HepG2 (cell line): ENCODE measurements around the gene TAS1R1. TPM values are rescaled to one million over a fixed set of nuclear protein-coding genes. Genes with fewer than 3 reads are reported as not detected.

Experiments used
- DMAP1 ChIP-seq: IDR thresholded peaks from 2 replicates; pipeline ENCODE4 v1.6.1; 2016
- FOXO1 ChIP-seq: sonication (generic); formaldehyde crosslinking; IDR thresholded peaks from 2 replicates; pipeline ENCODE4 v1.4.0; 2020; ENCODE audit warnings: missing genetic modification reagents
- KDM5B ChIP-seq: sonication (generic); formaldehyde crosslinking; IDR thresholded peaks from 2 replicates; pipeline ENCODE4 v1.4.0; 2020; ENCODE audit warnings: missing genetic modification reagents, mild to moderate bottlenecking, borderline replicate concordance
- KMT2B ChIP-seq: IDR thresholded peaks from 2 replicates; pipeline ENCODE4 v1.6.1; 2016; ENCODE audit warnings: missing genetic modification reagents, missing compliant biosample characterization
- MEF2D ChIP-seq: sonication (generic); formaldehyde crosslinking; IDR thresholded peaks from 2 replicates; pipeline ENCODE4 v1.5.1; 2020; ENCODE audit warnings: mild to moderate bottlenecking, missing genetic modification reagents
- PHF8 ChIP-seq: sonication (generic); formaldehyde crosslinking; IDR thresholded peaks from 2 replicates; pipeline ENCODE4 v1.5.0; 2020; ENCODE audit warnings: missing genetic modification reagents
- POLR2A ChIP-seq, 2 experiments: IDR thresholded peaks; 2 replicates each; pipeline ENCODE4 v1.6.1; 2011; ENCODE audit warnings: low read depth in 2 of 2, low read length in 2 of 2, mild to moderate bottlenecking in 1 of 2, moderate library complexity in 1 of 2; ENCODE audit not compliant: insufficient read depth in 1 of 2
- RBM22 ChIP-seq: fragments of 200-400 bp; formaldehyde crosslinking; optimal IDR thresholded peaks from 2 replicates; pipeline ENCODE3; 2017; ENCODE audit warnings: mild to moderate bottlenecking, low read length, moderate library complexity
- RORA ChIP-seq: sonication (generic); formaldehyde crosslinking; IDR thresholded peaks from 2 replicates; pipeline ENCODE4 v1.5.0; 2020; ENCODE audit warnings: mild to moderate bottlenecking, missing genetic modification reagents, moderate library complexity
- SRF ChIP-seq: IDR thresholded peaks from 2 replicates; pipeline ENCODE4 v1.6.1; 2011; ENCODE audit warnings: mild to moderate bottlenecking, low read depth, low read length, moderate library complexity
- ZFP90 ChIP-seq: sonication (generic); formaldehyde crosslinking; IDR thresholded peaks from 2 replicates; pipeline ENCODE4 v1.8.0; 2022; ENCODE audit warnings: missing genetic modification reagents, mild to moderate bottlenecking, inconsistent platforms, borderline replicate concordance
- ZNF329 ChIP-seq: sonication (generic); formaldehyde crosslinking; IDR thresholded peaks from 2 replicates; pipeline ENCODE4 v1.9.0; 2021; ENCODE audit warnings: low read depth, mild to moderate bottlenecking, missing genetic modification reagents
- ZNF333 ChIP-seq: sonication (generic); formaldehyde crosslinking; IDR thresholded peaks from 2 replicates; pipeline ENCODE4 v1.4.0; 2020; ENCODE audit warnings: mild to moderate bottlenecking, missing genetic modification reagents, borderline replicate concordance
- polyA plus RNA-seq, 8 experiments: library from polyadenylated mRNA; depleted of rRNA in 3 of 8; stranded (reverse) in 7 of 8; unstranded in 1 of 8; fragments of >200 nt; fragmentation: Illumina TruSeq in 4 of 8; extraction: Trizol in 4 of 8; gene quantifications; 2 replicates each; pipeline versions ENCODE4 v1.2.1 to v1.2.3, GENCODE V29; 2011 to 2016; ENCODE audit warnings: low read depth in 4 of 8, missing spikeins in 1 of 8, mixed read lengths in 1 of 8; ENCODE audit not compliant: insufficient read depth in 1 of 8
- total RNA-seq, 5 experiments: library from RNA; depleted of rRNA; stranded (reverse); fragments of >200 nt; fragmentation: Illumina TruSeq; extraction: Trizol; gene quantifications; 2 replicates each; pipeline ENCODE4 v1.2.3, GENCODE V29; 2016; ENCODE audit warnings: low read depth in 1 of 5
- TF ChIP-seq, protein P1 (sequence below): IDR thresholded peaks from 2 replicates; pipeline ENCODE4 v1.6.1; 2016; ENCODE audit warnings: missing genetic modification reagents, missing compliant biosample characterization
- TF ChIP-seq, protein P2 (sequence below): sonication (generic); formaldehyde crosslinking; IDR thresholded peaks from 2 replicates; pipeline ENCODE4 v1.4.0; 2020; ENCODE audit warnings: missing genetic modification reagents
- TF ChIP-seq, protein P3 (sequence below): sonication (generic); formaldehyde crosslinking; IDR thresholded peaks from 2 replicates; pipeline ENCODE4 v1.4.0; 2020; ENCODE audit warnings: missing genetic modification reagents, mild to moderate bottlenecking, borderline replicate concordance
- TF ChIP-seq, protein P4 (sequence below): sonication (generic); formaldehyde crosslinking; IDR thresholded peaks from 2 replicates; pipeline ENCODE4 v1.5.1; 2020; ENCODE audit warnings: missing genetic modification reagents, mild to moderate bottlenecking, borderline replicate concordance
- TF ChIP-seq, protein P5 (sequence below): fragments of 450-650 bp; IDR thresholded peaks from 2 replicates; pipeline ENCODE4 v1.6.1; 2016
- TF ChIP-seq, protein P6 (sequence below): sonication (generic); formaldehyde crosslinking; IDR thresholded peaks from 2 replicates; pipeline ENCODE4 v1.5.0; 2020; ENCODE audit warnings: missing genetic modification reagents
- TF ChIP-seq, protein P7 (sequence below): sonication (generic); formaldehyde crosslinking; IDR thresholded peaks from 2 replicates; pipeline ENCODE4 v1.8.1; 2023; ENCODE audit warnings: mild to moderate bottlenecking, missing genetic modification reagents, borderline replicate concordance

The TAS1R1 gene
- total and polyA plus RNA-seq, 2 of the 13 experiments (the other 11 are each of a cell fraction or from before 2014, with no cell fraction given), result 1.4 to 1.6 TPM

DNA sequence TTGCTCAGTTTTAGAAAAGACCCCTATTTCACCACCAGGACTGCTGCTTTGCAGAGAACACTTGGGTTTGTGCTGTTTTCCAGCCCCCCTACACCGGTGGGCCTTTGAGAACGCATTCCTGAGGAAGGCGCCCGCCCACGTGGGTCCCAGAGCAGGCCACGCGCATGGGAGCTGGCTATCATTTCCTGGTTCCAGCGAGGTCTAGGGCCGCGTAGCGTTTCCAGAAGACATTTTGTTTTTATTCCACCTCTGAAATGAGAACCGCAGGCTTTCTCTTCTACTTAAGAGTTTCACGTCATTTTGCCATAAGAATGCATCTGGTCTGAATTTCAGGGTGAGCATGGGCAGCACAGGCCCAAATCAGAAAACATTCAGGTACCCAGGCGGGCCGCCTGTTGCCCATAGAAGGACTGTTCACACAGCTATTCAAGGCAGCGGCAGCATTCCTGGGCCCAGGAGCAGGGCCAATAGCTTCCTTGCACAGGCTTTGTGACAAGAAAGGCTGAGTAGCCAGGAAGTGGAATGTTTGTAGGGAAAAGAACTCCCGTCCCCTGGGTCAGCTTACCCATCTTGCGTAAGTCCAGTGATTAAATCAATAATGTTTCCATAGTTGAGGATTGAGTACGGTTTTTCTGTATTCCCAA lies 48.9 kb downstream of the TAS1R1 start (continued):
- TF ChIP-seq, protein P1, sequence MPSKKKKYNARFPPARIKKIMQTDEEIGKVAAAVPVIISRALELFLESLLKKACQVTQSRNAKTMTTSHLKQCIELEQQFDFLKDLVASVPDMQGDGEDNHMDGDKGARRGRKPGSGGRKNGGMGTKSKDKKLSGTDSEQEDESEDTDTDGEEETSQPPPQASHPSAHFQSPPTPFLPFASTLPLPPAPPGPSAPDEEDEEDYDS (CRISPR knock-in tag), result peak; percentile 88
- TF ChIP-seq PHF8 (CRISPR knock-in tag) (peak; percentile 55), FOXO1 (peak; percentile 69; the same call in 1 of the 2 replicates), KDM5B (CRISPR knock-in tag) (peak; percentile 89), ZFP90 (CRISPR knock-in tag) (peak; percentile 39; the same call in 1 of the 2 replicates), RBM22 (peak; percentile 67), MEF2D (CRISPR knock-in tag) (peak; percentile 39; the same call in 1 of the 2 replicates), SRF (peak; percentile 93), RORA (no peak), ZNF329 (no peak), POLR2A (IDR thresholded peaks at IDR 0.05; ENCODE audit: insufficient read depth in 1 of 2, low read depth in 2 of 2, low read length in 2 of 2) (peak in 1 of 2 experiments; percentile 92; a peak in 2 of 4 replicates), DMAP1 (CRISPR knock-in tag) (peak; percentile 87), KMT2B (CRISPR knock-in tag) (0 out of 2 replicates have a peak, but pooled peaks have one; percentile 22), ZNF333 (CRISPR knock-in tag) (0 out of 2 replicates have a peak, but pooled peaks have one; percentile 34)
- TF ChIP-seq, protein P2, sequence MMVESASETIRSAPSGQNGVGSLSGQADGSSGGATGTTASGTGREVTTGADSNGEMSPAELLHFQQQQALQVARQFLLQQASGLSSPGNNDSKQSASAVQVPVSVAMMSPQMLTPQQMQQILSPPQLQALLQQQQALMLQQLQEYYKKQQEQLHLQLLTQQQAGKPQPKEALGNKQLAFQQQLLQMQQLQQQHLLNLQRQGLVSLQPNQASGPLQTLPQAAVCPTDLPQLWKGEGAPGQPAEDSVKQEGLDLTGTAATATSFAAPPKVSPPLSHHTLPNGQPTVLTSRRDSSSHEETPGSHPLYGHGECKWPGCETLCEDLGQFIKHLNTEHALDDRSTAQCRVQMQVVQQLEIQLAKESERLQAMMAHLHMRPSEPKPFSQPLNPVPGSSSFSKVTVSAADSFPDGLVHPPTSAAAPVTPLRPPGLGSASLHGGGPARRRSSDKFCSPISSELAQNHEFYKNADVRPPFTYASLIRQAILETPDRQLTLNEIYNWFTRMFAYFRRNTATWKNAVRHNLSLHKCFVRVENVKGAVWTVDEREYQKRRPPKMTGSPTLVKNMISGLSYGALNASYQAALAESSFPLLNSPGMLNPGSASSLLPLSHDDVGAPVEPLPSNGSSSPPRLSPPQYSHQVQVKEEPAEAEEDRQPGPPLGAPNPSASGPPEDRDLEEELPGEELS, result peak; percentile 46; the same call in 1 of the 2 replicates
- TF ChIP-seq, protein P3, sequence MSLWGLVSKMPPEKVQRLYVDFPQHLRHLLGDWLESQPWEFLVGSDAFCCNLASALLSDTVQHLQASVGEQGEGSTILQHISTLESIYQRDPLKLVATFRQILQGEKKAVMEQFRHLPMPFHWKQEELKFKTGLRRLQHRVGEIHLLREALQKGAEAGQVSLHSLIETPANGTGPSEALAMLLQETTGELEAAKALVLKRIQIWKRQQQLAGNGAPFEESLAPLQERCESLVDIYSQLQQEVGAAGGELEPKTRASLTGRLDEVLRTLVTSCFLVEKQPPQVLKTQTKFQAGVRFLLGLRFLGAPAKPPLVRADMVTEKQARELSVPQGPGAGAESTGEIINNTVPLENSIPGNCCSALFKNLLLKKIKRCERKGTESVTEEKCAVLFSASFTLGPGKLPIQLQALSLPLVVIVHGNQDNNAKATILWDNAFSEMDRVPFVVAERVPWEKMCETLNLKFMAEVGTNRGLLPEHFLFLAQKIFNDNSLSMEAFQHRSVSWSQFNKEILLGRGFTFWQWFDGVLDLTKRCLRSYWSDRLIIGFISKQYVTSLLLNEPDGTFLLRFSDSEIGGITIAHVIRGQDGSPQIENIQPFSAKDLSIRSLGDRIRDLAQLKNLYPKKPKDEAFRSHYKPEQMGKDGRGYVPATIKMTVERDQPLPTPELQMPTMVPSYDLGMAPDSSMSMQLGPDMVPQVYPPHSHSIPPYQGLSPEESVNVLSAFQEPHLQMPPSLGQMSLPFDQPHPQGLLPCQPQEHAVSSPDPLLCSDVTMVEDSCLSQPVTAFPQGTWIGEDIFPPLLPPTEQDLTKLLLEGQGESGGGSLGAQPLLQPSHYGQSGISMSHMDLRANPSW (CRISPR knock-in tag), result peak; percentile 1; the same call in 1 of the 2 replicates
- TF ChIP-seq, protein P4, sequence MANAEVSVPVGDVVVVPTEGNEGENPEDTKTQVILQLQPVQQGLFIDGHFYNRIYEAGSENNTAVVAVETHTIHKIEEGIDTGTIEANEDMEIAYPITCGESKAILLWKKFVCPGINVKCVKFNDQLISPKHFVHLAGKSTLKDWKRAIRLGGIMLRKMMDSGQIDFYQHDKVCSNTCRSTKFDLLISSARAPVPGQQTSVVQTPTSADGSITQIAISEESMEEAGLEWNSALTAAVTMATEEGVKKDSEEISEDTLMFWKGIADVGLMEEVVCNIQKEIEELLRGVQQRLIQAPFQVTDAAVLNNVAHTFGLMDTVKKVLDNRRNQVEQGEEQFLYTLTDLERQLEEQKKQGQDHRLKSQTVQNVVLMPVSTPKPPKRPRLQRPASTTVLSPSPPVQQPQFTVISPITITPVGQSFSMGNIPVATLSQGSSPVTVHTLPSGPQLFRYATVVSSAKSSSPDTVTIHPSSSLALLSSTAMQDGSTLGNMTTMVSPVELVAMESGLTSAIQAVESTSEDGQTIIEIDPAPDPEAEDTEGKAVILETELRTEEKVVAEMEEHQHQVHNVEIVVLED, result 0 out of 2 replicates have a peak, but pooled peaks have one; percentile 25
- TF ChIP-seq, protein P5, sequence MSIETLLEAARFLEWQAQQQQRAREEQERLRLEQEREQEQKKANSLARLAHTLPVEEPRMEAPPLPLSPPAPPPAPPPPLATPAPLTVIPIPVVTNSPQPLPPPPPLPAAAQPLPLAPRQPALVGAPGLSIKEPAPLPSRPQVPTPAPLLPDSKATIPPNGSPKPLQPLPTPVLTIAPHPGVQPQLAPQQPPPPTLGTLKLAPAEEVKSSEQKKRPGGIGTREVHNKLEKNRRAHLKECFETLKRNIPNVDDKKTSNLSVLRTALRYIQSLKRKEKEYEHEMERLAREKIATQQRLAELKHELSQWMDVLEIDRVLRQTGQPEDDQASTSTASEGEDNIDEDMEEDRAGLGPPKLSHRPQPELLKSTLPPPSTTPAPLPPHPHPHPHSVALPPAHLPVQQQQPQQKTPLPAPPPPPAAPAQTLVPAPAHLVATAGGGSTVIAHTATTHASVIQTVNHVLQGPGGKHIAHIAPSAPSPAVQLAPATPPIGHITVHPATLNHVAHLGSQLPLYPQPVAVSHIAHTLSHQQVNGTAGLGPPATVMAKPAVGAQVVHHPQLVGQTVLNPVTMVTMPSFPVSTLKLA, result peak; percentile 80
- TF ChIP-seq, protein P6, sequence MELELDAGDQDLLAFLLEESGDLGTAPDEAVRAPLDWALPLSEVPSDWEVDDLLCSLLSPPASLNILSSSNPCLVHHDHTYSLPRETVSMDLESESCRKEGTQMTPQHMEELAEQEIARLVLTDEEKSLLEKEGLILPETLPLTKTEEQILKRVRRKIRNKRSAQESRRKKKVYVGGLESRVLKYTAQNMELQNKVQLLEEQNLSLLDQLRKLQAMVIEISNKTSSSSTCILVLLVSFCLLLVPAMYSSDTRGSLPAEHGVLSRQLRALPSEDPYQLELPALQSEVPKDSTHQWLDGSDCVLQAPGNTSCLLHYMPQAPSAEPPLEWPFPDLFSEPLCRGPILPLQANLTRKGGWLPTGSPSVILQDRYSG (CRISPR knock-in tag), result no peak
- TF ChIP-seq, protein P7, sequence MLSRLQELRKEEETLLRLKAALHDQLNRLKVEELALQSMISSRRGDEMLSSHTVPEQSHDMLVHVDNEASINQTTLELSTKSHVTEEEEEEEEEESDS (CRISPR knock-in tag), result no peak
